CD4-positive, alpha-beta T cell treated with Interleukin-12 subunit alpha and Interleukin-12 subunit beta, for 1 hour (primary cell): ENCODE results near the gene KCNIP4.

Source experiments
- DNase-seq: peaks from one replicate; pipeline ENCODE4 v3.0.0-alpha.2; 2020

KCNIP4 gene

GRCh38 chr4:21009956-21010355 is 938.6 kb downstream of the KCNIP4 start:
- DNase-seq, result no peak

- DNase-seq, result no peak
Measured at GRCh38 chr4:21005647-21006046, 942.9 kb downstream of the KCNIP4 start.

GRCh38 chr4:21002976-21003375 is 945.6 kb downstream of the KCNIP4 start:
- DNase-seq, result no peak

- no peak for DNase-seq
Measured at GRCh38 chr4:21002286-21002685, 946.3 kb downstream of the KCNIP4 start.

GRCh38 chr4:21001490-21001889 is 947.1 kb downstream of the KCNIP4 start:
- DNase-seq, result no peak

- no peak for DNase-seq
Measured at GRCh38 chr4:20997886-20998285, 950.7 kb downstream of the KCNIP4 start.

GRCh38 chr4:20995610-20996009 is 953.0 kb downstream of the KCNIP4 start:
- no peak for DNase-seq

- DNase-seq, result no peak
Measured at GRCh38 chr4:20995015-20995414, 953.6 kb downstream of the KCNIP4 start.

GRCh38 chr4:20992002-20992401 is 956.6 kb downstream of the KCNIP4 start:
- no peak for DNase-seq

- no peak for DNase-seq
Measured at GRCh38 chr4:20987191-20987590, 961.4 kb downstream of the KCNIP4 start.

GRCh38 chr4:20984576-20984836 is 964.1 kb downstream of the KCNIP4 start:
- no peak for DNase-seq

GRCh38 chr4:20983763-20984575 is 964.6 kb downstream of the KCNIP4 start:
- no peak for DNase-seq

- no peak for DNase-seq
Measured at GRCh38 chr4:20982544-20982943, 966.0 kb downstream of the KCNIP4 start.

GRCh38 chr4:20960291-20960690 is 988.3 kb downstream of the KCNIP4 start:
- no peak for DNase-seq

- no peak for DNase-seq
Measured at GRCh38 chr4:20954541-20954940, 994.0 kb downstream of the KCNIP4 start.

- DNase-seq, result no peak
Measured at GRCh38 chr4:20944961-20945360, 1003.6 kb downstream of the KCNIP4 start.

GRCh38 chr4:20944451-20944850 is 1004.1 kb downstream of the KCNIP4 start:
- DNase-seq, result no peak

- DNase-seq, result no peak
Measured at GRCh38 chr4:20938204-20938603, 1010.4 kb downstream of the KCNIP4 start.

GRCh38 chr4:20926529-20926928 is 1022.0 kb downstream of the KCNIP4 start:
- DNase-seq, result no peak

- no peak for DNase-seq
Measured at GRCh38 chr4:20925176-20925575, 1023.4 kb downstream of the KCNIP4 start.

GRCh38 chr4:20922962-20923361 is 1025.6 kb downstream of the KCNIP4 start:
- DNase-seq, result no peak

GRCh38 chr4:20916106-20916505 is 1032.5 kb downstream of the KCNIP4 start:
- peak; percentile 49 for DNase-seq

GRCh38 chr4:20904966-20905365 is 1043.6 kb downstream of the KCNIP4 start:
- DNase-seq, result no peak

GRCh38 chr4:20901851-20902250 is 1046.7 kb downstream of the KCNIP4 start:
- no peak for DNase-seq

GRCh38 chr4:20899591-20899990 is 1049.0 kb downstream of the KCNIP4 start:
- DNase-seq, result no peak
